Myocyte (in vitro differentiated cells): ENCODE measurements around the gene CEACAM16. TPM values are rescaled to one million over a fixed set of nuclear protein-coding genes. Genes with fewer than 3 reads are reported as not detected.
"Not testable (repeated sequence)": the region's sequence is repeated elsewhere in the genome, so short reads cannot be mapped to it uniquely, and the experiment has no call there.

Experiments
- DNase-seq: peaks from one replicate; pipeline ENCODE4 v3.0.0-alpha.2; 2012; ENCODE audit warnings: low read depth
- total RNA-seq: library from RNA; depleted of rRNA; stranded (reverse); fragments of >200 nt; gene quantifications from 2 replicates; pipeline ENCODE4 v1.2.3, GENCODE V29; 2014

CEACAM16 gene
- total RNA-seq, 1 donor from 2014 or later: 6.1 TPM

GRCh38 chr19:44702551-44703176 is 3.7 kb downstream of the CEACAM16 start:
- DNase-seq: no peak

DNA sequence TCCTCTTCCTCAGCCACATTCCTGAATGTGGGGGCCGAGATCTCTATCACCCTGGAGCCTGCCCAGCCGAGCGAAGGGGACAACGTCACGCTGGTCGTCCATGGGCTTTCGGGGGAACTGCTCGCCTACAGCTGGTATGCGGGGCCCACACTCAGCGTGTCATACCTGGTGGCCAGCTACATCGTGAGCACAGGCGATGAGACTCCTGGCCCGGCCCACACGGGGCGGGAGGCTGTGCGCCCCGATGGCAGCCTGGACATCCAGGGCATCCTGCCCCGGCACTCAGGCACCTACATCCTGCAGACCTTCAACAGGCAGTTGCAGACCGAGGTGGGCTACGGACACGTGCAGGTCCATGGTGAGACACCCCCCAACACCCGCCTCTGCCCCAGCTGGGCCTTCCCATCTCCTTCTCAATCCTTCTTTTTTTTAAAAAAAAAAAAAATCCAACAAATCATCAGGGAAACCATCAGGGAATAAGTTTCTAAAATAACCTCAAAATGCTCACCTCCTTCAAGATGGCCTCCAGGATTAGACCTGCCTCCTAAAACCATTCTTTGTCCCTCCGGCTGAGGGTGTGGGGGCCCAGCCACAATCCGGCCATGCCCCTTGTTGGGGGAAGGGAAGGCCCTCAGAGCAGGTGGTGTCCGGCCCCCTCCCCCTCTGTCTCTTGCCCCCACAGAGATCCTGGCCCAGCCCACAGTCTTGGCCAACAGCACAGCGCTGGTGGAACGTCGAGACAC is 4.6 kb downstream of the CEACAM16 start:
- no peak for DNase-seq

- no peak for DNase-seq
Observed at GRCh38 chr19:44704982-44705381, 6.0 kb downstream of the CEACAM16 start.

GRCh38 chr19:44705502-44706010 is 6.6 kb downstream of the CEACAM16 start:
- DNase-seq: no peak

DNA sequence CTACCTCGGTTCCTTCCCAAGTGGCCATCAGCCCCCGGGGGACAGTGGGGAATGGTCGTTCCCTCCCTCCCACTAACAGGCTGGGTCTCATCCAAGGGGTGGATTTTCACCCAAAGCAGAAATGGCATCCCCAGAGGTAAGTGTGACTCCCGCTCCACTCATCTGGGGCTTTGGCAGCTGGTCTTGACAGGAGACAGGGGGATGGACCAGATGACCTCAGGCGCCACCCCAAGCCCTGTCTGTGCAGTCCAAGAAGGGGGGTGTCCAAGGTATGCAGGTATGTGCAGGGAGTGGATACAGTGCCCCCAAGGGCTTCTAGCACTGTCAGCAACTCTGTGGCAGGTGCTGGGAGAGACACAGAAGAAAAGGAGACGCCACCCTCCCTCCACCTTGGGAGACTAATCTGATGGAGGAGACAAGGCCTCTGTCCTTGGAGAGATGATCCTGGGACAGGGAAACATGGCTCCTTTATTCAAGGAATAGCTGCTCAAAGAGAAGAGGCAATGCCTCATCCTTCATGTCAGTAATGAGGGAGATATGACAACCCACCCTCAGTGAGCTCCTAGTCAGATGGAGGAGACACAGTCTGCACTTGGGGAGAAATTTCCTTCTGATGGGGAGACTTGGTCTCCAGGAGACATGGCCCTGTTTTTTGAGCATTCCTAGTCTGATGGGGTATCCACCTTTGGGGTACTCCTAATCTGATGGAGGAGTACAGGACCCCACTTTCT is 7.7 kb downstream of the CEACAM16 start:
- no peak for DNase-seq

GRCh38 chr19:44707794-44708193 is 8.8 kb downstream of the CEACAM16 start:
- DNase-seq: no peak

GRCh38 chr19:44708940-44709339 is 10.0 kb downstream of the CEACAM16 start:
- DNase-seq: no peak

DNA sequence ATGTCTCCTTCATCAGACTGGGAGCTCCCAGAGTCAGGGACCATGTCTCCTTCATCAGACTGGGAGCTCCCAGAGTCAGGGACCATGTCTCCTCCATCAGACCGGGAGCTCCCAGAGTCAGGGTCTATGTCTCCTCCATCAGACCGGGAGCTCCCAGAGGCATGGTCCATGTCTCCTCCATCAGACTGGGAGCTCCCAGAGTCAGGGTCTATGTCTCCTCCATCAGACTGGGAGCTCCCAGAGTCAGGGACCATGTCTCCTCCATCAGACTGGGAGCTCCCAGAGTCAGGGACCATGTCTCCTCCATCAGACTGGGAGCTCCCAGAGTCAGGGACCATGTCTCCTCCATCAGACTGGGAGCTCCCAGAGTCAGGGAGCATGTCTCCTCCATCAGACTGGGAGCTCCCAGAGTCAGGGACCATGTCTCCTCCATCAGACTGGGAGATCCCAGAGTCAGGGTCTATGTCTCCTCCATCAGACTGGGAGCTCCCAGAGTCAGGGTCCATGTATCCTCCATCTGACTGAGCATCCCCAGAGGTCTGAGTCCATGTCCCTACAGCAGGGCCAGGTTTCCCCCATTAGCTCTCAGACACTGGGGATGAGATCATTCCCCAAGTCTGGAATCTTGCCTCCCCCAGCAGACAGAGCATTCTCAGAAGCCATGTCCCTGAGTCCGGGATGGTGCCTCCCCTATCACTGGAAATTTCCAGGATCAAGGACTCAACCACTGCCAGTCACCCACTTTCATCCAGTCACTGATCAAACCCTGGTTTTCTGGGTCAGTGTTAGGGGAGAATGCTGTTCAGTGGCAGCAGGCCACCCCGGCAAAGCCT is 10.7 kb downstream of the CEACAM16 start:
- DNase-seq: peak; percentile 54

DNA sequence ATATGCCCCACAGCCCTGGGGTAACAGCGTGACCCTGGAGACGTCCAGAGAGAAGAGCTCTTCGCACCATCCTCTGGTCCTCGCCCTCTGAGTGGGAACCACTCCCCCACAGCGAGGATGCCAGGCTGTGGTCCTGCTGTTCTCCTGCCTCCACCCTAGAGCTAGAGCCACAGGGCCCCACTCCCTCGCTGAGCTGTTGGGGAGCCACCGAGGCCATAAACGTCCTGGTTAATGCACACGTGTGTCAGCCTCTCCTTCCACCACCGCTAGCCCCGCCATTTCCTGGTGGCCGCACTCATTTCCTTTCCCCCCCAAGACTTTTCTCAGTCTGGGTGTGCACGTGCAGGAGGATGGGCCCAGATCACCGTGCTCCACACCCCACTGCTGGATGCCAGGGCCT is 11.5 kb downstream of the CEACAM16 start:
- DNase-seq: no peak

GRCh38 chr19:44712864-44713515 is 14.0 kb downstream of the CEACAM16 start:
- DNase-seq: no peak

DNA sequence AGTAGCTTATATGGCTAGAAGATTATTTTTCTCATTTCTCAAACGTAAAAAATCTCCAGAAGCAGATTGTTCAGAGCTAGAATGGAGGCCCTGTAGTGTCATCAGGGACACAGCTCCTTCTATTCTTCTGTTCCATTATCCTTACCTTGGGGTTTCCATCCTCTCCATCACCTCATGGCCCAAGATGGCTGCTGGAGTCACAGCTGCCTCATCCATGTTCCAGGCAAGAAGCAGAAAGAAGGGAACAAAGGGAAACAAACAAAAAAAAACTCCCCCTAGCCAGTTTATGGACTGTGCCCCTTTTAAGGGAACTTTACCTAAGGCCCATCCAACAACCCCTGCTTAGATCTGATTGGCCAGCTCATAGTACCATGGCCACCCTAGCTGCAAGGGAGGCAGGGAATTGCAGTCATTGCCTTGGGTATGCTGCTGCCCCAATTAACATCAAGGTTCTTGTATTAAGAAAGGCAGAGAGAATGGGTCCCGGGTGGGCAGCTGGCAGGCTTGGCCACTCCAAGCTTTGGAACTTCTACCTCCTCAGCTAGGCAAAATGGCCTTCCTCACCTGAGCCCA is 15.7 kb downstream of the CEACAM16 start:
- DNase-seq: no peak

DNA sequence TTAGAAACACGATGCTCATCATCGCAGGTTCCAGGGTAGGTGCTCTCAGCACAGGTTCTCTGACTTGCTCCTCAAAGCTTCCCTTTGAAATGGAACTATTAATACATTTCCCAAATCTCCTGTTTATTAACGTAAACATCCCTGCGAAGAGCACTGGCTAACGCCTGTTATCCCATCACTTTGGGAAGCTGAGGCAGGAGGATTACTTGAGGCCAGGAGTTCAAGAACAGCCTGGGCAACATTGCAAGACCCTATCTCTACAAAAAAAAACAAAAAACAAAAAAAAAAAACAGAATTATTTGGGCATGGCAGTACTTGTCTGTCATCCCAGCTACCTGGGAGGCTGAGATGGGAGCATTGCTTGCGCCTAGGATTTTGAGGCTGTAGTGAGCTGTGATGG is 18.7 kb downstream of the CEACAM16 start:
- DNase-seq: no peak

DNA sequence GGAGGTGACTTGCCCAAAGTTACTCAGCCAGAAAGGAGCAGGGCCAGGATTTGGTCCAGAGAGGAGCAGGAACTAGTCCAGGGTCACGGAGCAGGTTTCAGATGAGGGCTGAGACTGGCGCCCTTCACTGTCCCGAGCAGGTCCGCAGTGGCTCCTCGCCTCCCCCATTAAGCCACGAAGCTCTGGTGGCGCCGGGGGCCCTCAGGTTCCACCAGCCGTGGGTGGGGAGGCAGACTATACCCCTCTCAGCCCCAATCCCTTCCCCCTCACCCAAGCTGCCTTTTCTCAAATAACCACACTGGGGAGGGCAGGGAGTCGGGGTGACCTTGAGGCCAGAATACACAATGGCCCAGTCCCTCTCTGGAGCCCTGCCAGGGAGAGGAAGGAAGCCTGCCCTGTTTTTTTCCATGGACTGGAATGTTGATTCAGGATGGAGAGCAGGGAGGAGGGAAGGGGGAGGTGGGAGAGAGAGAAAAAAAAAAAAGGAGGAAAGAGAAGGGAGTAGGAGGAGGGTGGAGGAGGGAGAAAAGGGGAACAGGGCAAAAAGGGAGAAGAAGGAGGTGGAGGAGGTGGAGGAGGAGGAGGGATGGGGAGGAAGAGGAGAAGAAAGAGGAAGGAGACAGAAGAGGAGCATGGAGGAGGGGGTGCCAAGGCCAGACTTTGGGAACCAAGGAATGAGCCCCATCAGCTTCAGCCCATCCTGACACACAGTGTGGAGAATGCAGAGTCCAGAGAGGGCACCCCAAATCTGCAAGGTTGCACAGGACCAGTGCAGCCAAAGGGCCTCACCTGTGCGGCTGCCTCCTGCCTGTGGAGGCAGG is 19.7 kb downstream of the CEACAM16 start:
- DNase-seq: peak; percentile 91

- no peak for DNase-seq
Observed at GRCh38 chr19:44719262-44719701, 20.3 kb downstream of the CEACAM16 start.

DNA sequence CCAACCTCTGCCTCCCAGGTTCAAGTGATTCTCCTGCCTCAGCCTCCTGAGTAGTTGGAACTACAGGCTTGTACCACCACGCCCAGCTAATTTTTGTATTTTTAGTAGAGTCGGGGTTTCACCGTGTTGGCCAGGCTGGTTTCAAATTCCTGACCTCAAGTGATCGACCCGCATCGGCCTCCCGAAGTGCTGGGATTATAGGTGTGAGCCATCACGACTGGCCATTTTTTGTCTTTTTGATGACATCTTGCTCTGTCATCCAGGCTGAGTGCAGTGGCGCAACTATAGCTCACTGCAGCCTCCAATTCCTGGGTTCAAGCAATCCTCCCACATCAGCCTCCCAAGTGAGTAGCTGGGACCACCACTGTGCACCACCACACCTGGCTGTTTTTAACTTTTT is 21.4 kb downstream of the CEACAM16 start:
- not testable (repeated sequence) for DNase-seq

DNA sequence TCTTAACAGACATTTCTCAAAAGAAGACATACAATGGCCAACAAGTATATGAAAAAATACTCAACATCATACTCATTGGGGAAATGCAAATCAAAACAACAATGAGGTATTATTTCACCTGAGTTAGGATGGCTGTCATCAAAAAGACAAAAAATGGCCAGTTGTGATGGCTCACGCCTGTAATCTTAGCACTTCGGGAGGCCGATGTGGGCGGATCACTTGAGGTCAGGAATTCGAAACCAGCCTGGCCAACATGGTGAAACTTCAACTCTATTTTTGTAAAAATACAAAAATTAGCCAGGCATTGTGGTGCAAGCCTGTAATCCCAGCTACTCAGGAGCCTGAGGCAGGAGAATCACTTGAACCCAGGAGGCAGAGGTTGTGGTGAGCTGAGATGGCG is 22.0 kb downstream of the CEACAM16 start:
- peak; percentile 29 for DNase-seq

- not testable (repeated sequence) for DNase-seq
Observed at GRCh38 chr19:44721369-44721768, 22.4 kb downstream of the CEACAM16 start.

DNA sequence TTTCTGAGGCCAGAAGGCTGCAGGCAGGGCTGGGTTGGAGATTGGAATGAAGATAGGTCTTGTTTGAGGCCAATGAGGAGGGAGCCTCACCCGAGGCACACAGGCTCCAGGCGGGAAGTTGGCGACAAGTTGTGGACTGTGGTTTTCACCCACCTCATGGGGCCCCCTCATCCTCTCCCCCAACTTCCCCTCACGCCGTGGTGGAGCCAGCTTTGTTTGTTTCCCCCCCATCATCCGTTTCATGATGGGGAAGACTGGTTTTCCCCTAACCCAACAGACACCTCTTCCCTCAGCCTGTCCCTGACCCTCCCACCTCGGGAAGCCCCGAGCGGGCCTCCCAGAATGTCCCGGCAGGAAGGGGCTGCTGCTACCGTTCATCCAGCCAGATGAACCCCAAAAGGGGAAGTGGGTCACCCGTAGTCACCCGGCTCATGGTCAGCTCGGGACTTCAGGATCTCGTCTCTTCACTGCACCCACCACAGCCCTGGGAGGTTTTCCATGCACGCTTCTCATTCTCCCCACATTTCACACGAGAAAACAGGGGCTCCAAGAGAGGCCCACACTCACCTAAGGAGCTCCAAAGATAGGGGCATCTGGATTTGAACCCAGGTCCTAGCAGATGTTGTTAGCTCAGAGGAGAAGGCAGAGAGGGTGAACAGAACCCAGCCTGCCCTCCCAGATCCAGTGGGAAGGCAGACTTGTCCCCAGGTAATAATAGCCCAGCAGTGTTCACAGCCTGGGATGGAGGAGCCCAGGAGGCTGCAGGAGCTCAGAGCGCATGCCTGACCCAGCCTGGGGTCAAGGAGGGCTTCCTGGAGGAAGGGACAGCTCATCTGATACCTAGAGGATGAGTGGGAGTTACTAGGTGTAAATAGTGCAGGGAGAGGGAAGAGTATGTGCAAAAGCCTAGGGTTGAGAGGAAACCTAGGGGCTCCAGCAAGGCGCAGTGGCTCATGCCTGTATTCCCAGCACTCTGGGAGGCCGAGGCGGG is 23.5 kb downstream of the CEACAM16 start:
- DNase-seq: no peak
